ENCODE measurements around the gene VPS16.

The VPS16 gene

DNA sequence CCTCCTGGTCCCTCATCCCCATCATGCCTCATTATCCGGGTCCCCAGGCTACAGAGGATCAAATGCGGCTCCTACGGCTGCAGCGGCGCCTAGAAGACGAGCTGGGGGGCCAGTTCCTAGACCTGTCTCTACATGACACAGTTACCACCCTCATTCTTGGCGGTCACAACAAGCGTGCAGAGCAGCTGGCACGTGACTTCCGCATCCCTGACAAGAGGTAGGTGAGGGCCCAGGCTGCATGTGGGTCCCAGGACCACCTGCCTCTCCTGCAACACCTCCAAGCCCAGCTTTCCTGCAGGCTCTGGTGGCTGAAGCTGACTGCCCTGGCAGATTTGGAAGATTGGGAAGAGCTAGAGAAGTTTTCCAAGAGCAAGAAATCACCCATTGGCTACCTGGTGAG lies 24.6 kb downstream of the VPS16 start:
- Mint-ChIP-seq H3K27ac (no peak overlapping the region), H3K4me1 (ENCODE audit: low read depth) (peaks cover 8% of the 10 kb centered on the region)

DNA sequence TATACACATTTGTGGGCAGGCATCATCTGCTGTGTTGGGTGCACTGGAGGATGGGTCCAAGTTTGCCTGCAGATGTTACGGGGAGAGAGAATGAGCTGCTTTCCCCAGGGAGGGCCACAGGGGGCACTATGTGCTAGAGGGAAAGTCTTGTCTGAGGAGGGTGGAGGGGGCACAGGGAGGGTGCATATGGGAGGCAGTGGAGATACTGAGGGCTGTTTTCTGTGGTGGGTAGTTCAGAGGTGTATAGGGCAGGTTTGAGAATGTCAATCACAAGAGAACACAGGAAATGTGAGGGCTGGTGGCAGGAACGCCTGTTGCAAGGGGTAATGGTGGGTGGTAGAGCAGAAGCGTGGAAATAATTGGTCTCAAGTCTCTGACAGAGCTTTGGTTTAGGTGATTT lies 25.1 kb downstream of the VPS16 start:
- peaks cover 17% of the 10 kb centered on the region for H3K36me3 Mint-ChIP-seq (ENCODE audit: low read depth)
- no peaks in the 10 kb centered on the region for H3K27me3 Mint-ChIP-seq (ENCODE audit: low read depth)
- no peak overlapping the region for H3K4me3 Mint-ChIP-seq
- no peaks in the 10 kb centered on the region for H3K9me3 Mint-ChIP-seq
- peaks cover 11% of the 10 kb centered on the region for H3K4me1 Mint-ChIP-seq (ENCODE audit: low read depth)
- no peak overlapping the region for H3K27ac Mint-ChIP-seq

More for the DNA sequence above, 24.6 kb downstream of the VPS16 start:
- H3K36me3 Mint-ChIP-seq (ENCODE audit: low read depth) = peaks cover 17% of the 10 kb centered on the region
- H3K9me3 Mint-ChIP-seq = no peaks in the 10 kb centered on the region
- H3K27me3 Mint-ChIP-seq (ENCODE audit: low read depth) = no peaks in the 10 kb centered on the region
- no peak overlapping the region for H3K4me3 Mint-ChIP-seq

DNA sequence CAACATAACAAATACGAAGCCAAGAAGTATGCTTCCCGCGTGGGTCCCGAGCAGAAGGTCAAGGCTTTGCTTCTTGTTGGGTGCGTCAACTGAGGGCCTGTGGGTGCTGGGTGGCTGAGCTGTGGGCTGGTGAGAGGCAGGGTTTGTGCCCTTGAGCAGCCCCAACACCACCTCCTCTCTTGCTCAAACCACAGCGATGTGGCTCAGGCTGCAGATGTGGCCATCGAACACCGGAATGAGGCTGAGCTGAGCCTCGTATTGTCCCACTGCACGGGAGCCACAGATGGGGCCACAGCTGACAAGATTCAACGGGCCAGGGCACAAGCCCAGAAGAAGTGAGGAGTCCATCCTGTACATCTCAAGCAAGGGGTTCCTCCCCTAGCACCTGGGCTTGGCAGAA lies 25.7 kb downstream of the VPS16 start:
- no peaks in the 10 kb centered on the region for H3K27me3 Mint-ChIP-seq (ENCODE audit: low read depth)
- no peaks in the 10 kb centered on the region for H3K9me3 Mint-ChIP-seq
- no peak overlapping the region for H3K4me3 Mint-ChIP-seq
- peaks cover 17% of the 10 kb centered on the region for H3K4me1 Mint-ChIP-seq (ENCODE audit: low read depth)
- H3K36me3 Mint-ChIP-seq (ENCODE audit: low read depth) = peaks cover 13% of the 10 kb centered on the region
- no peak overlapping the region for H3K27ac Mint-ChIP-seq

DNA sequence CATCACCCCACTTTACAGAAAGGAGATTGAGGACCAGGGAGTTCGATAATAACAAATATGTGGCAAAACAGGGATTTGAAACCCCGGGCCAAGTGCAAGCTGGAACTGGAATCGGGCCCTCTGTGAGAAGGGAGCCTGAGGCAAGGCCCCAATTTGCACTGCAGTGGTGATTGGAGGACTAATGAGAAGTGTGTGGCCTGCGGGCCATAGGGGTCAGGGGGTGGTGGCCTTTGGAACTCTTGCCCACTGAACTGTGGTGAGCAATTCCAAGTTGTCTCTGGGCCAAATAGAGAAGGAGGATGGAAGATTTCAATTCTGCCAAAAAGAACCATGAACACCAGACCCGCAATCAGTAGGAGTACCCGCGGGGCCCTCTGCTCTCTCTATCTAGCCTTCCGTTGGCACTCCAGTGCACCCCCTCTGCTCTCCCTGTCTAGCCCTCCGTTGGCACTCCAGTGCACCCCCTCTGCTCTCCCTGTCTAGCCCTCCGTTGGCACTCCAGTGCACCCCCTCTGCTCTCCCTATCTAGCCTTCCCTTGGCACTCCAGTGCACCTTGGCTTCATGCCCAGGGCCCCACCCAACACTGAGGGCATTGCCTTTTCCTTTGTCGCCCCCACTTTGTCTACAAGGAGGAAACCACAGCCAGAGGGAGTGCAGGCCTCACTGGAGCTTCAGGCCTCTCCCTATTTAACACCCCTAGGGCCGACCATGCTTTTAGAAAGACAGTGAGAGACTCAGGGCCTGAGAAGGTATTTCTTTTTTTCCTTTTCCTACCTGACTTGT lies 26.7 kb downstream of the VPS16 start:
- Mint-ChIP-seq H3K4me1 (ENCODE audit: low read depth) (peaks cover 22% of the 10 kb centered on the region), H3K36me3 (ENCODE audit: low read depth) (peaks cover 10% of the 10 kb centered on the region), H3K27ac (no peak overlapping the region), H3K9me3 (no peaks in the 10 kb centered on the region), H3K4me3 (no peak overlapping the region), H3K27me3 (ENCODE audit: low read depth) (no peaks in the 10 kb centered on the region)

DNA sequence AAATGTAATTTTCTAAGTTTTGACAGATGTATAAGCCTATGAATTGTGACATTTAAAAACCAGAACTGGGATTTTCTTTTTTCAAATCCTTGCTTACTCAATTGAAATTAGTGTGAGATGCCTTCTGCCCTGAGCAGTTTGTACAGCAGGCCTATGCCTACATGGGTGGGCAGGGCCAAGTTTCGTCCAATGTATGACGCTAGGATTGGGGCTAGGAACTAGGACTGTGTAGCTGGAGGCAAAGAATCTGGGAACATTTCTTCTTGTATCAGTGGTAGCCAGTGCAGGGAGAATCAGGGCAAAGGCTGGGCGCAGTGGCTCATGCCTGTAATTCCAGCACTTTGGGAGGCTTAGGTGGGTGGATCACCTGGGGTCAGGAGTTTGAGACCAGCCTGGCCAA lies 28.8 kb downstream of the VPS16 start:
- no peak overlapping the region for H3K27ac Mint-ChIP-seq
- no peak overlapping the region for H3K4me3 Mint-ChIP-seq
- H3K27me3 Mint-ChIP-seq (ENCODE audit: low read depth) = no peaks in the 10 kb centered on the region
- H3K9me3 Mint-ChIP-seq = no peaks in the 10 kb centered on the region
- H3K4me1 Mint-ChIP-seq (ENCODE audit: low read depth) = peaks cover 30% of the 10 kb centered on the region
- peaks cover 12% of the 10 kb centered on the region for H3K36me3 Mint-ChIP-seq (ENCODE audit: low read depth)

DNA sequence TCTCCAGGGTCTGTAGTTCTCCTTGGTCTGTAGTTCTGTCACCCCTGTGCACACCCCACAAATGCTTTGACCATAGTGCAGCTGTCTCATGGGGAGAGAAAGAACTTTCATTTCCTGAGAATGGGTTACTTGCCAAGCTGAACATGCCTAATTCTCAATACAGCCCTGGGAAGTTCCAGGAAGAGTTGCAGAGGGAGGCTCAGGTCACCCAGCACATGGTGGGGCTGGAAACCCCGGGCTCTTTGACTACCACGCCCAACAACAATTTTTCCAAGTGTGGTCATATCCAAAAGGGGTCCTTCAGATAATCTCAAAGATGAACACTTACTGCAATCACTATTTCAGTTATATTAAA lies 30.5 kb downstream of the VPS16 start:
- Mint-ChIP-seq H3K9me3 (no peaks in the 10 kb centered on the region), H3K27ac (peak overlapping the region; percentile 16), H3K4me1 (ENCODE audit: low read depth) (peaks cover 46% of the 10 kb centered on the region), H3K4me3 (peak overlapping the region; percentile 58), H3K27me3 (ENCODE audit: low read depth) (no peaks in the 10 kb centered on the region), H3K36me3 (ENCODE audit: low read depth) (peaks cover 15% of the 10 kb centered on the region)

DNA sequence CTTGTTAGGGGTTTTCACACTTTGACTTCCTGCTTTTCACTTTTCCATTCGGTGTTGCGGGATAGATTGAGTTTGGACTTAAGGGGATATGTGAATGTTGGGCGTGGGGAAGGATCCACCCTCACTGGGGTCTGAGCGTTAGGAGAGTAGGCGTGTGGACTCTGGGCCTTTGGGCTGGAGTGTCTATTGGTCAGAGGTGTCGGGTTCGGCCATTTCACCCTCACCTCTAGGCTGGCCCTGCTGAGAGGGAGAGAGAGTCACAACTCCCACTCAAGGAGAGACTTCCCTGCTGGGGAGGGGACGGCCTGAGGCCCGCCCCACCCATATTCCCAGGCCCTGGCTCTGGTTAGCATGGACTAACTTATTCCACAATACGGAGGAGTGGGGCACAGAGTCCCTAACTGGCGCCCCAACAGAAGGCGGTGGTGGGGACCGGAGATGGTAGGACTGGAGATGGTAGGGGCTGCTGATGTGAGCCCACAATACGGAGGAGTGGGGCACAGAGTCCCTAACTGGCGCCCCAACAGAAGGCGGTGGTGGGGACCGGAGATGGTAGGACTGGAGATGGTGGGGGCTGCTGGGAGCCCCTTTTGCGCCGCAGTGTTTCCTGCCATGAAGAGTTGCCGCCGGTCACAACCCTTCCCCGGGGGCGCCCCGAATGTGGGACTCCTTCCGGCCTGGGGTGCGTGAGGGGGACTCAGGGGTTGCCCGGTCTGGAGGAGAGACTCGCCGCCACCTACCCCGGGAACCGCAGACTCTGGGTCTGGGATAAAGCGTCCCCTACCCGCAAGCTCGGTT lies 31.3 kb downstream of the VPS16 start:
- Mint-ChIP-seq H3K27me3 (ENCODE audit: low read depth) (no peaks in the 10 kb centered on the region), H3K9me3 (no peaks in the 10 kb centered on the region), H3K4me1 (ENCODE audit: low read depth) (peaks cover 53% of the 10 kb centered on the region), H3K4me3 (peak overlapping the region; percentile 90), H3K27ac (peak overlapping the region; percentile 8), H3K36me3 (ENCODE audit: low read depth) (peaks cover 18% of the 10 kb centered on the region)

DNA sequence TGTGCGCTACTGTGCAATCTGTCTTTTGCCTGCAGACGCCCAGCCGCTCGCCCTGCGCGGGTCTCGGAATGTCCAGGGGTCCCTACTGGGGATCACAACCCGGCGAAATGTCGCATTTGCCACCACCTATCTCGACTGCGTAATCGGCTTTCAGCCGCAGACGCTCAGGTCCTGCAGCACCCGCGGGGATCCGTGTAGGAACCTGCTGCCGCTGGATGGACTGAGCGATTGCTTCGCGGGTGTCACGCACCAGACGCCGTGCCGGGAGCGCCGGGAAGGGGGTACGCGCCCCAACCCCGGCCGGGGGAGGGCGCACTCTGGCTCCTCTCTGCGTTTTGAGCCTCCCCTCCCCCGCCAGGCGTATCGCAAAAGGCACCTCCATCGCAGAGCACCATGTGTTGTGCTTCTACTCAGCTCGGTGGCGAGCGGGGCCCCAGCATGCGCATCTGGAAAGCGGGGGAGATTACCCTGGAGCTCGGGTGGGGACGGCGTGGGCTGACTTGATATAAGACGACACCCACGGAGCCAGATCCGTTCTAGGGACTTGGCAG lies 32.0 kb downstream of the VPS16 start:
- Mint-ChIP-seq H3K4me3 (peak overlapping the region; percentile 90), H3K4me1 (ENCODE audit: low read depth) (peaks cover 48% of the 10 kb centered on the region), H3K36me3 (ENCODE audit: low read depth) (peaks cover 20% of the 10 kb centered on the region), H3K27me3 (ENCODE audit: low read depth) (no peaks in the 10 kb centered on the region), H3K27ac (peak overlapping the region; percentile 91), H3K9me3 (no peaks in the 10 kb centered on the region)

DNA sequence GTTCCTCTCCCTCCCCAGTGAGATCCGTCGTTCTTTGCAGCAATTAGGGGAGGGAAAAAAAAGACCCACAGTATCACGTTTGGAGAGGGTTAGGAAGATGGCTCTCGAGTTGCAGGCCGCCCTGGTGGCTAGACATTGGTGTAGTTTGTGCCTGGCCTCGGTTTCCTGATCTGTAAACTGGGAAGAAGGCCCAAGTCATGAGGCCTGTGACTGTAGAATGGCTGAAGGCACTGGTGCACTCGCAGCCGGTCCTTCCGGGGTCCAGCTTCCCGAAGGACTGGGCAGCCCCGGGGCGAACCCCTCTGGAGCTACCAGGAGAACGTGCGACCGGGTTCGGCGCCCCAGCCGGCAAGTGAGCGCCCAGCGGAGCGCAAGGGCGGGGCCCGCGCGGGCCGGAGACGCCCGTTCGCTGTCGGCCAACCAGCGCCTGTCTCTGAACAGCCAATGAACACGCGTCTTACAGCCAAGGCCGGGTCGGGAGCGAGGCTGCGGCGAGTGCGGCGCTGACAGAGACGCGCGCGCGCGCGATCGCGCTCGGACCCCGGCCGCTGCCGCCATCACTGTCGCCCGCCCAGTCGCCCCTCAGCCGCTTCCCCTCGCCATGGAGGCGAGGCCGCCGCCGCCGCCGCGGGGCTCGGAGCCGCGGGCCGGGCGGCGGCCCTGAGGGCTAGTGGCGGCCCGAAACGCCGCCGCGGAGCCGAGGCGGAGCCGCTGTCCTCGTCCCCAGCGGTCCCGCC lies 32.6 kb downstream of the VPS16 start, which contains the start of gene PTPRA:
Gene PTPRA, plus strand, starts transcription at position 472 of the 737 bp plus-strand sequence. CDS start 90,797 bp downstream, outside the sequence.
- Mint-ChIP-seq H3K36me3 (ENCODE audit: low read depth) (peaks cover 20% of the 10 kb centered on the region), H3K4me1 (ENCODE audit: low read depth) (peaks cover 47% of the 10 kb centered on the region), H3K9me3 (no peaks in the 10 kb centered on the region), H3K4me3 (peak within 1 kb of the TSS; percentile 90), H3K27me3 (ENCODE audit: low read depth) (no peaks in the 10 kb centered on the region), H3K27ac (peak within 1 kb of the TSS; percentile 91)

DNA sequence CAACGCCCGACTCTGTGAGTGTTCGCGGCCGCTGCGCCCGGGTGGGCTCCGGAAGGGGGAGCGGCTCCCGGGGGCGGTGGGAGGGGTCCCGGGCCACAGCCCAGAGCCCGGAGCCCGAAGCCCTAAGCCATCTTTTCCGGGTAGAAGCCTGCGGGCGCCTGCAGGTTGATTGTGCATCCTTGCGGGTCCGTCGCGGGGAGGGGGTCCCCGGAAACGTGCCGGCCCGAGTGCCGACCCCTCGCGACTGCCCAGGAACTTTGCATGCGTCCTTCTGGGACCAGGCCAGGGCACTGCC lies 33.1 kb downstream of the VPS16 start:
- peak overlapping the region; percentile 86 for H3K4me3 Mint-ChIP-seq
- H3K36me3 Mint-ChIP-seq (ENCODE audit: low read depth) = peaks cover 22% of the 10 kb centered on the region
- H3K27ac Mint-ChIP-seq = peak overlapping the region; percentile 57

DNA sequence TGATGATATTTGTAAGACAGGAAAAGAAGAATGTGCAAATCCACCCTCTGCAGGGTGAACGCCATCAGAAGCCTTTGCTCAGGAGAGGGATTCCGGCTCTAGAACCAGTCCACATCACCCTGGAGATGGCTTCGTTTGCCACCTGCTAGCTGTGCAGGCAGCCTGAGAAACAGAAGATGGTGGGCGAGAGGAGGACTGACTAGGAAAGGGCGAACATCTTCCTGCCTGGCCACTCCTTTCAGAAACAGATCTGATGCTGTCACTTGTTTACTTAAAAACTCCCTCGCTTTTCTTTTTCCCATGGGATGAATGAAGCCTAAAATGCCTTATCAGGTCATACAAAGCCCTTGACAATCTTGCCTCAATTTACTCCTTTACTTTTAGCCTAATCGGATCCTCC lies 33.9 kb downstream of the VPS16 start:
- Mint-ChIP-seq H3K27ac (peak overlapping the region; percentile 57), H3K4me3 (peak overlapping the region; percentile 86), H3K9me3 (no peaks in the 10 kb centered on the region), H3K36me3 (ENCODE audit: low read depth) (peaks cover 22% of the 10 kb centered on the region), H3K4me1 (ENCODE audit: low read depth) (peaks cover 47% of the 10 kb centered on the region), H3K27me3 (ENCODE audit: low read depth) (no peaks in the 10 kb centered on the region)

More for the DNA sequence above, 33.1 kb downstream of the VPS16 start:
- Mint-ChIP-seq H3K4me1 (ENCODE audit: low read depth) (peaks cover 47% of the 10 kb centered on the region), H3K27me3 (ENCODE audit: low read depth) (no peaks in the 10 kb centered on the region), H3K9me3 (no peaks in the 10 kb centered on the region)

DNA sequence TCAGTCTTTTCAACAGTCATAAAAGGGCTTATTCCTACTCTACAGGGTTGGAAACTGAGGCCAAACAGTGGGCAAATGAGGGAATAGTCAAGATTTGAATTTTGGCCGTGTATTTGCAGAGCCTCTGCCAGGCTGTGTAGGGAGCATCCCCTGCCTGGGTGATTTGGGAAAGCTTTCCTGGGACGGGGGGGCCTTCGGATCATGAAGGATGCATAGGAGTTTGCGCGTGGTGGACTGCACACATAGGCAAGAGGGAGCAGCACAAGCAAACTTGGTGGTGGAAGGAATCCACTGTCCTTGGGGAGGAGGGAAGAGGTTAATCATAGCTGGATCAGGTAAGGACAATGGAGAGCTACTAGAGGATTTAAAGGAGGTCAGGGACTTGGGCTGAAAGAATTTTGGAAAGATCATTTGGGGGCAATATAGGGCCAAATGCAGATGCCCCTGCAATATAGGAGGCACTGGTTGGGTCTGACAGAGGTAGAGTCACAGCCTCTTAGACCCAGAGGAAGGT lies 35.2 kb downstream of the VPS16 start:
- Mint-ChIP-seq H3K27me3 (ENCODE audit: low read depth) (no peaks in the 10 kb centered on the region), H3K9me3 (no peaks in the 10 kb centered on the region), H3K27ac (peak overlapping the region; percentile 47), H3K4me3 (peak overlapping the region; percentile 30), H3K4me1 (ENCODE audit: low read depth) (peaks cover 42% of the 10 kb centered on the region), H3K36me3 (ENCODE audit: low read depth) (peaks cover 22% of the 10 kb centered on the region)

DNA sequence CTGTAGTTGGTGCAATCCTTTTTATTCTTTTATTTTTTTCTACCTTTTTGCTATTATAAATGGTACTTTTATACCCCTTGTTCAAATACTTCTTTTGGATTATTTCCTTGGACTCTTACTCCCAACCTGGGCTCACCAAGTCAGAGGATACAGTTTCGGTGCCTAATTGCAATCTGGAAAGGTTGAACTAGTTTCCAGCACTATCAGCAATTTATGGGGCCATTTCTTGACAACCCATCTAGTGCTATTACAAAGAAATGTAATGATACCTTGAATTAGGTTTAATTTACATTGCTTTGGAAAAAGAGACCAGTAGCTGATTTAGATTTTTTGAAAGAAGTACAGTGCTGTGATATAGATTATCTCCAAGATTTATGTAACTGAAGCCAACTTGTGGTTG lies 38.0 kb downstream of the VPS16 start:
- Mint-ChIP-seq H3K4me1 (ENCODE audit: low read depth) (peaks cover 27% of the 10 kb centered on the region), H3K27me3 (ENCODE audit: low read depth) (no peaks in the 10 kb centered on the region), H3K9me3 (no peaks in the 10 kb centered on the region), H3K4me3 (no peak overlapping the region), H3K36me3 (ENCODE audit: low read depth) (peaks cover 22% of the 10 kb centered on the region), H3K27ac (no peak overlapping the region)

DNA sequence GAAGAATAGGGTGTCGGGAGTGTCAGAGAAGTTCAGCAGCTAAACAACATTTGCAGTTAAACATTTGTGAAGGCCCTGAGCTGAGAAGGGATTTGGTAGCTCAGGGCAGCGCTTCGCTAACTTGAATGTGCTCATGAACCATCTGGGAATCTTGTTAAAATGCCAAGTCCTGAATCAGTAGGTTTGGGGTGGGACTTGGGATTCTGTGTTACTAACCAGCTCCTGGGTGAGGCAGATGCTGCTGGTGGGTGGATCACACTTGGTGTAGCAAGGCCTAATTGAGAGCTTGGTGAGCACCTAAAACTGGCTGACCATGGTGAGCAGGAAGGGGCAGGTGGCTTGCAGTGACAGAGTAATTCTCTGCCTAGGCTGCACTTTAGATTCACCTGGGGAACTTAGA lies 38.6 kb downstream of the VPS16 start:
- H3K4me1 Mint-ChIP-seq (ENCODE audit: low read depth) = peaks cover 32% of the 10 kb centered on the region
- H3K4me3 Mint-ChIP-seq = no peak overlapping the region
- H3K27ac Mint-ChIP-seq = no peak overlapping the region
- H3K27me3 Mint-ChIP-seq (ENCODE audit: low read depth) = no peaks in the 10 kb centered on the region
- H3K36me3 Mint-ChIP-seq (ENCODE audit: low read depth) = peaks cover 23% of the 10 kb centered on the region
- no peaks in the 10 kb centered on the region for H3K9me3 Mint-ChIP-seq
